ENCODE results near the gene PRF1.

DNA sequence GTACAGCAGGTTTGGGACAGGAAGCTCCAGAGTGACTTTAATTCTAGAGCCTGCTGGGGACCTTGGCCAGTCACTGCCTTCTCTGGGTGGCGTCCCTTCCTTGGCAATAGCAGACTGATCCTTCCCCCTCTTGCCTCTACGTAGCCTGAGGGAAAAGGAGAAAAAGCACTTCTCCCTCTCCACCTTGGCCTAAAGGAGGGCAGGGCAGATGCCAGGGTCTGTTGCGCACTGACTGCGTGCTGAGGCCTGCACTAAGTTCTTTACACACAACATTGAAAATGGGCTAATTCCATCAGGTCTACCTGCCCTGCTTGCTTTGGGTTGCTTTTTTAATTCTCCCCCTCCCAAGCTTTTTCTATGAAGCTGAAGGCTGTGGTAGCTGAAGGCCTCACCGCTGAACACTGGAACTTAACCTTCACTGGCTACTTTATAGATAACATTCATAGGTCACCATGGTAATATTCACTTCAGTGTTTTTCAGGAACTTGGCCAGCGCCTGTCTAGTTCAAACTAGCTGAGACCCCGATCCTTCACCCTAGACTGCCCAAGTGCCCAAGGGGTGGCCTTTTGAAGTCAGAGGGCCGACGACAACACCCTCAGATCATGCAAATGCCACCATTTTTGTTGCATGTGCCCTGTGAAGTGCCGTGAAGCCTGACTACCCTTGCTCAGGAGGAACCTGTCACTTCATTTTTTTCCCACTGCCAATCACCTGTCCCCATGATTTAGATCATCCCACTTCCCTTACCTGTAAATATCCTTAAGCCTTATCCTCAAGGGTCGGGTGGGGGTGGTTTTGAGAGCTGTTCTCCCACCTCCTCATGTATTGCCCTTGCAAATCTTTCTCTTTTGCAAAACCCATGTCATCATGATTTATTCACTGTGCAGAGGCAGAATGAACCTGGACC lies 28.7 kb downstream of the PRF1 start:
- TF ChIP-seq, protein P1, sequence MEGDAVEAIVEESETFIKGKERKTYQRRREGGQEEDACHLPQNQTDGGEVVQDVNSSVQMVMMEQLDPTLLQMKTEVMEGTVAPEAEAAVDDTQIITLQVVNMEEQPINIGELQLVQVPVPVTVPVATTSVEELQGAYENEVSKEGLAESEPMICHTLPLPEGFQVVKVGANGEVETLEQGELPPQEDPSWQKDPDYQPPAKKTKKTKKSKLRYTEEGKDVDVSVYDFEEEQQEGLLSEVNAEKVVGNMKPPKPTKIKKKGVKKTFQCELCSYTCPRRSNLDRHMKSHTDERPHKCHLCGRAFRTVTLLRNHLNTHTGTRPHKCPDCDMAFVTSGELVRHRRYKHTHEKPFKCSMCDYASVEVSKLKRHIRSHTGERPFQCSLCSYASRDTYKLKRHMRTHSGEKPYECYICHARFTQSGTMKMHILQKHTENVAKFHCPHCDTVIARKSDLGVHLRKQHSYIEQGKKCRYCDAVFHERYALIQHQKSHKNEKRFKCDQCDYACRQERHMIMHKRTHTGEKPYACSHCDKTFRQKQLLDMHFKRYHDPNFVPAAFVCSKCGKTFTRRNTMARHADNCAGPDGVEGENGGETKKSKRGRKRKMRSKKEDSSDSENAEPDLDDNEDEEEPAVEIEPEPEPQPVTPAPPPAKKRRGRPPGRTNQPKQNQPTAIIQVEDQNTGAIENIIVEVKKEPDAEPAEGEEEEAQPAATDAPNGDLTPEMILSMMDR (conservative IDR thresholded peaks at IDR 0.05 in 1 of 2, IDR thresholded peaks at IDR 0.05 in 1 of 2; ENCODE audit: low read depth in 1 of 2, low read length in 2 of 2), result no peak
- no peak for TF ChIP-seq EZH2 (IDR thresholded peaks at IDR 0.05; ENCODE audit: low read length, missing control alignments)
